Stimulated activated CD8-positive, alpha-beta memory T cell treated with anti-CD3 and anti-CD28 coated beads, Interleukin-12 subunit alpha, Interleukin-12 subunit beta, amount 100 ng/mL, for 24 hours (primary cell): ENCODE data around the gene CPLX3.

Experiments
- DNase-seq: peaks from one replicate; pipeline ENCODE4 v3.0.0-alpha.2; 2020; ENCODE audit errors: extremely low read depth

Gene CPLX3

GRCh38 chr15:74788042-74788682, 38.3 kb upstream of the CPLX3 start:
- no peak for DNase-seq

GRCh38 chr15:74788683-74789151, 37.7 kb upstream of the CPLX3 start:
- no peak for DNase-seq

- no peak for DNase-seq
Observed at GRCh38 chr15:74789171-74789631, 37.2 kb upstream of the CPLX3 start.

- DNase-seq, result no peak
Observed at GRCh38 chr15:74789741-74790079, 36.7 kb upstream of the CPLX3 start.

GRCh38 chr15:74790080-74790916, 36.1 kb upstream of the CPLX3 start:
- DNase-seq, result no peak

GRCh38 chr15:74791007-74791406, 35.4 kb upstream of the CPLX3 start:
- no peak for DNase-seq

GRCh38 chr15:74791667-74792066, 34.8 kb upstream of the CPLX3 start:
- DNase-seq, result no peak

- DNase-seq, result no peak
Observed at GRCh38 chr15:74792227-74793016, 34.0 kb upstream of the CPLX3 start.

- no peak for DNase-seq
Observed at GRCh38 chr15:74793135-74794028, 33.0 kb upstream of the CPLX3 start.

GRCh38 chr15:74794248-74794969, 32.0 kb upstream of the CPLX3 start:
- no peak for DNase-seq

GRCh38 chr15:74794970-74795349, 31.5 kb upstream of the CPLX3 start:
- no peak for DNase-seq

GRCh38 chr15:74795966-74796625, 30.3 kb upstream of the CPLX3 start:
- no peak for DNase-seq

- DNase-seq, result no peak
Observed at GRCh38 chr15:74798388-74799254, 27.8 kb upstream of the CPLX3 start.

GRCh38 chr15:74799255-74799855, 27.1 kb upstream of the CPLX3 start:
- DNase-seq, result no peak

- DNase-seq, result no peak
Observed at GRCh38 chr15:74799856-74800558, 26.4 kb upstream of the CPLX3 start.

GRCh38 chr15:74800559-74801094, 25.8 kb upstream of the CPLX3 start:
- DNase-seq, result no peak

GRCh38 chr15:74801311-74801997, 25.0 kb upstream of the CPLX3 start:
- no peak for DNase-seq
